ENCODE measurements around the gene TMEM45A. TPM values are rescaled to one million over a fixed set of nuclear protein-coding genes. Genes with fewer than 3 reads are reported as not detected.

TMEM45A gene
- total RNA-seq, 4 donors from 2014 or later: 189 to 746 (median 494) TPM

DNA sequence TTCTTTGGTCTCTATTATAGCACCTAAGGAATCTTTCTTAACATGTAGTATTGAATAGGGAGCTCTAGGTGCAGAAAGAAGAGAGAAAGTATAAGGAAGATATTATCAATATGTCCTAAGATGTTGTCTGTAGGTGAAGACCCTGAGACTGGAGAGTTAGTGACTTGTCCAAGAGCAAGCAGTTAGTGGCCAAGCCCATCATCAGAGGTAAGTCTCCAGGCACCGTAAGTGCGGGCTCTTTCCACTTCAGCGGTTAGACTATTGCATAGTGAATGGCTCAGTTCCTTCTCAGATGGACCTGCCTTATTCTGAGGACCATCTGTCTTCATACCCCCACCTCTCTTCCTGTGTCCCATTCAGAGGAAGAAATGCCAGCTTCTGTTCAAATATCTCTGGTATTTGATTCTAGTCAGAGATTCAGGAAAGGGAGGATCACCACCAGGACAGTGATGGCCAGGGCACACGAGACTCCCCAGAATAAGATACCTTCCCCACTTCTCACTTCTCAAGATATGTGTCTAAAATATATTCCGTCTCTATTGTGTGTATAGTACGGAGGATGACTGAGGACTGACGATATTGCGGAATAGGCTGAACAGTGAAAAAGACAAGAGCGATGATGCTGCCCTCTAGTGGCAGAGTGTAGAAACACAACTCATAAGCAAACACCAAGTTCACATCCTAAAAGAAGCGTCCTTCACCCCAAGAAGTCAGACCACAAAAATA, 97.9 kb downstream of the TMEM45A start:
- Histone ChIP-seq H3K36me3 (no peaks in the 10 kb centered on the region), H3K4me3 (no peak overlapping the region), H3K27ac (no peak overlapping the region), H3K4me1 (peaks cover 3% of the 10 kb centered on the region), H3K27me3 (no peaks in the 10 kb centered on the region), H3K9me3 (no peaks in the 10 kb centered on the region)
- 25% methylated on average over 10 of the region's 10 CpGs for WGBS
- DNase-seq (ENCODE audit: low spot score in 2 of 2): peak in 1 of 2 donors; percentile 67
- TF ChIP-seq EP300 (IDR thresholded peaks at IDR 0.05): no peak
- TF ChIP-seq, protein P1, sequence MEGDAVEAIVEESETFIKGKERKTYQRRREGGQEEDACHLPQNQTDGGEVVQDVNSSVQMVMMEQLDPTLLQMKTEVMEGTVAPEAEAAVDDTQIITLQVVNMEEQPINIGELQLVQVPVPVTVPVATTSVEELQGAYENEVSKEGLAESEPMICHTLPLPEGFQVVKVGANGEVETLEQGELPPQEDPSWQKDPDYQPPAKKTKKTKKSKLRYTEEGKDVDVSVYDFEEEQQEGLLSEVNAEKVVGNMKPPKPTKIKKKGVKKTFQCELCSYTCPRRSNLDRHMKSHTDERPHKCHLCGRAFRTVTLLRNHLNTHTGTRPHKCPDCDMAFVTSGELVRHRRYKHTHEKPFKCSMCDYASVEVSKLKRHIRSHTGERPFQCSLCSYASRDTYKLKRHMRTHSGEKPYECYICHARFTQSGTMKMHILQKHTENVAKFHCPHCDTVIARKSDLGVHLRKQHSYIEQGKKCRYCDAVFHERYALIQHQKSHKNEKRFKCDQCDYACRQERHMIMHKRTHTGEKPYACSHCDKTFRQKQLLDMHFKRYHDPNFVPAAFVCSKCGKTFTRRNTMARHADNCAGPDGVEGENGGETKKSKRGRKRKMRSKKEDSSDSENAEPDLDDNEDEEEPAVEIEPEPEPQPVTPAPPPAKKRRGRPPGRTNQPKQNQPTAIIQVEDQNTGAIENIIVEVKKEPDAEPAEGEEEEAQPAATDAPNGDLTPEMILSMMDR (IDR thresholded peaks at IDR 0.05): peak; percentile 72 to 86

- WGBS: 34% methylated on average over 1 of the region's 1 CpG
- no peaks in the 10 kb centered on the region for H3K36me3 ChIP-seq
- peaks cover 3% of the 10 kb centered on the region for H3K4me1 ChIP-seq
- no peaks in the 10 kb centered on the region for H3K27me3 ChIP-seq
- TF ChIP-seq, protein P1 (IDR thresholded peaks at IDR 0.05): no peak
- TF ChIP-seq EP300 (IDR thresholded peaks at IDR 0.05) (no peak), POLR2A (IDR thresholded peaks at IDR 0.05) (no peak), POLR2AphosphoS5 (IDR thresholded peaks at IDR 0.05) (no peak)
- no peaks in the 10 kb centered on the region for H3K9me3 ChIP-seq
- DNase-seq (ENCODE audit: low spot score in 2 of 2): no peak
- H3K4me3 ChIP-seq: no peak overlapping the region
- no peak overlapping the region for H3K27ac ChIP-seq
These were observed 98.4 kb downstream of the TMEM45A start for GRCh38 chr3:100590840-100591147.

GRCh38 chr3:100591411-100591810, 99.0 kb downstream of the TMEM45A start:
- H3K9me3 ChIP-seq: no peaks in the 10 kb centered on the region
- WGBS: 42% methylated on average over 3 of the region's 3 CpGs

GRCh38 chr3:100600181-100601042, 108.0 kb downstream of the TMEM45A start:
- peaks cover 13% of the 10 kb centered on the region for H3K4me1 ChIP-seq
- no peak for DNase-seq (ENCODE audit: low spot score in 2 of 2)
- no peaks in the 10 kb centered on the region for H3K9me3 ChIP-seq
- H3K27ac ChIP-seq: no peak overlapping the region
- no peak for TF ChIP-seq POLR2AphosphoS5 (IDR thresholded peaks at IDR 0.05)
- TF ChIP-seq POLR2A (IDR thresholded peaks at IDR 0.05): no peak
- TF ChIP-seq EP300 (IDR thresholded peaks at IDR 0.05): no peak
- TF ChIP-seq, protein P1 (IDR thresholded peaks at IDR 0.05): no peak
- no peak overlapping the region for H3K4me3 ChIP-seq
- no peaks in the 10 kb centered on the region for H3K27me3 ChIP-seq
- H3K36me3 ChIP-seq: no peaks in the 10 kb centered on the region
- WGBS: 65% methylated on average over 4 of the region's 11 CpGs

More at GRCh38 chr3:100591411-100591810, 99.0 kb downstream of the TMEM45A start:
- peaks cover 3% of the 10 kb centered on the region for H3K4me1 ChIP-seq
- no peaks in the 10 kb centered on the region for H3K36me3 ChIP-seq
- no peak for DNase-seq (ENCODE audit: low spot score in 2 of 2)
- H3K27ac ChIP-seq: no peak overlapping the region
- TF ChIP-seq EP300 (IDR thresholded peaks at IDR 0.05) (no peak), POLR2AphosphoS5 (IDR thresholded peaks at IDR 0.05) (no peak), POLR2A (IDR thresholded peaks at IDR 0.05) (no peak)
- TF ChIP-seq, protein P1 (IDR thresholded peaks at IDR 0.05): no peak
- no peak overlapping the region for H3K4me3 ChIP-seq
- H3K27me3 ChIP-seq: no peaks in the 10 kb centered on the region

Data from suprapubic skin (tissue), 4 donors.